Fibroblast of lung (primary cell): ENCODE data around the gene PCDHGC4. TPM values are rescaled to one million over a fixed set of nuclear protein-coding genes. Genes with fewer than 3 reads are reported as not detected.

ENCODE experiments used
- DNase-seq, 2 donors: peaks; one replicate each; pipeline versions ENCODE4 v3.0.0 to v3.0.0-alpha.2; 2010; ENCODE audit warnings: low read depth in 2 of 2
- H2AFZ ChIP-seq: 2 replicates; pipeline ENCODE4 v1.5.1; 2012; ENCODE audit warnings: low read length, control low read depth, inconsistent platforms
- H3K27ac ChIP-seq: 2 replicates; pipeline ENCODE4 v1.5.1; 2011; ENCODE audit warnings: low read length, control low read depth; ENCODE audit not compliant: insufficient read depth
- H3K27me3 ChIP-seq: 2 replicates; pipeline ENCODE4 v1.5.1; 2011; ENCODE audit warnings: mild to moderate bottlenecking, low read length; ENCODE audit not compliant: control insufficient read depth, insufficient read depth
- H3K36me3 ChIP-seq: 2 replicates; pipeline ENCODE4 v1.5.1; 2011; ENCODE audit warnings: low read length; ENCODE audit not compliant: control insufficient read depth, insufficient read depth
- H3K4me1 ChIP-seq: 2 replicates; pipeline ENCODE4 v1.5.1; 2011; ENCODE audit warnings: low read length; ENCODE audit not compliant: control insufficient read depth, insufficient read depth; ENCODE audit errors: extremely low read depth
- H3K4me2 ChIP-seq: 2 replicates; pipeline ENCODE4 v1.5.1; 2011; ENCODE audit warnings: low read length, control low read depth; ENCODE audit not compliant: insufficient read depth; ENCODE audit errors: extremely low read depth
- H3K4me3 ChIP-seq, 4 experiments: fragments of 200-600 bp in 1 of 4; sonication (generic) in 1 of 4; replicated peaks in 1 of 4; 2 replicates each; pipeline ENCODE4 v1.5.1; 2011 to 2016; ENCODE audit warnings: low read length in 4 of 4, low read depth in 3 of 4, mild to moderate bottlenecking in 3 of 4, control low read depth in 2 of 4, inconsistent platforms in 1 of 4, mixed read lengths in 1 of 4; ENCODE audit not compliant: insufficient read depth in 1 of 4; ENCODE audit errors: control extremely low read depth in 1 of 4
- H3K79me2 ChIP-seq: 2 replicates; pipeline ENCODE4 v1.5.1; 2012; ENCODE audit warnings: mild to moderate bottlenecking, low read length, inconsistent platforms; ENCODE audit not compliant: control insufficient read depth, insufficient read depth
- H3K9ac ChIP-seq: 2 replicates; pipeline ENCODE4 v1.5.1; 2011; ENCODE audit warnings: mild to moderate bottlenecking, low read length, control low read depth; ENCODE audit not compliant: insufficient read depth
- H3K9me3 ChIP-seq: 2 replicates; pipeline ENCODE4 v1.5.1; 2012; ENCODE audit warnings: low read depth, low read length; ENCODE audit not compliant: control insufficient read depth, insufficient read depth
- H4K20me1 ChIP-seq: 2 replicates; pipeline ENCODE4 v1.5.1; 2011; ENCODE audit warnings: low read length; ENCODE audit not compliant: control insufficient read depth, insufficient read depth; ENCODE audit errors: extremely low read depth
- EZH2 ChIP-seq: IDR thresholded peaks from 2 replicates; pipeline ENCODE4 v1.5.1; 2012; ENCODE audit warnings: low read length, control low read depth, mild to moderate bottlenecking; ENCODE audit errors: missing control alignments
- polyA plus RNA-seq, 2 donors: library from polyadenylated mRNA; depleted of rRNA in 1 of 2; stranded (reverse) in 1 of 2; unstranded in 1 of 2; fragments of >200 nt; gene quantifications; 2 replicates each; pipeline ENCODE4 v1.2.1, GENCODE V29; 2011 to 2012; ENCODE audit warnings: missing spikeins in 1 of 2
- total RNA-seq: library from RNA; depleted of rRNA; stranded (reverse); fragments of >200 nt; gene quantifications from 2 replicates; pipeline ENCODE4 v1.2.1, GENCODE V29; 2014
- TF ChIP-seq, protein P1 (sequence below), 2 donors: IDR thresholded peaks in 1 of 2; conservative IDR thresholded peaks in 1 of 2; 1 replicate in 1 of 2; 2 replicates in 1 of 2; pipeline ENCODE4 v1.5.1; 2011 to 2012; ENCODE audit warnings: low read length in 2 of 2, control low read depth in 1 of 2, inconsistent platforms in 1 of 2, low read depth in 1 of 2, mild to moderate bottlenecking in 1 of 2

Gene PCDHGC4
- total and polyA plus RNA-seq, 2 donors (not counting 1 experiment from before 2014, with no cell fraction given) = 0.48 to 3.0 TPM

DNA sequence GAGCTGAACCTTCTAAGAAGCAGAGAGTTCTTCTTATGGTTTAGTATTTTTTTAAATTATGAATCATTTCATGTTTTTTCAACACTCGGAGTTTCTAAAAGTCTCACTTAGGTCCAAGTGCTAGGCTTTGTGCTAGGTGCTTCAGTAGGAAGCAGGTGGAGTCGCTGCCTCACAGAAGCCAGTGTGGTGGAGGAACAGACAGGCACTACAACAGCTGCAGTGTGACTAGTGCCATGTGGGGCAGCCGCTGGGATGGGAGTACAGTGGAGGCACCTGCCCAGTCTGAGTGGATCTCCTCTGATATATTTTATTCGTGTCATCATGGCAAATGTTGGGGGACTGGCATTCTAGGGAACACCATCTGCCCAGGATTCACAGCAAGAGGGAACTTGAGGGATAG is 19.4 kb downstream of the PCDHGC4 start:
- Histone ChIP-seq H2AFZ (no peak overlapping the region), H3K79me2 (no peaks in the 10 kb centered on the region), H3K9me3 (no peaks in the 10 kb centered on the region), H3K36me3 (peaks cover 7% of the 10 kb centered on the region), H3K4me2 (no peak overlapping the region), H3K27me3 (no peaks in the 10 kb centered on the region), H3K27ac (no peak overlapping the region), H3K9ac (no peak overlapping the region), H4K20me1 (no peaks in the 10 kb centered on the region), H3K4me3 (no peak overlapping the region), H3K4me1 (peaks cover 19% of the 10 kb centered on the region)
- TF ChIP-seq, protein P1, sequence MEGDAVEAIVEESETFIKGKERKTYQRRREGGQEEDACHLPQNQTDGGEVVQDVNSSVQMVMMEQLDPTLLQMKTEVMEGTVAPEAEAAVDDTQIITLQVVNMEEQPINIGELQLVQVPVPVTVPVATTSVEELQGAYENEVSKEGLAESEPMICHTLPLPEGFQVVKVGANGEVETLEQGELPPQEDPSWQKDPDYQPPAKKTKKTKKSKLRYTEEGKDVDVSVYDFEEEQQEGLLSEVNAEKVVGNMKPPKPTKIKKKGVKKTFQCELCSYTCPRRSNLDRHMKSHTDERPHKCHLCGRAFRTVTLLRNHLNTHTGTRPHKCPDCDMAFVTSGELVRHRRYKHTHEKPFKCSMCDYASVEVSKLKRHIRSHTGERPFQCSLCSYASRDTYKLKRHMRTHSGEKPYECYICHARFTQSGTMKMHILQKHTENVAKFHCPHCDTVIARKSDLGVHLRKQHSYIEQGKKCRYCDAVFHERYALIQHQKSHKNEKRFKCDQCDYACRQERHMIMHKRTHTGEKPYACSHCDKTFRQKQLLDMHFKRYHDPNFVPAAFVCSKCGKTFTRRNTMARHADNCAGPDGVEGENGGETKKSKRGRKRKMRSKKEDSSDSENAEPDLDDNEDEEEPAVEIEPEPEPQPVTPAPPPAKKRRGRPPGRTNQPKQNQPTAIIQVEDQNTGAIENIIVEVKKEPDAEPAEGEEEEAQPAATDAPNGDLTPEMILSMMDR (conservative IDR thresholded peaks at IDR 0.05 in 1 of 2, IDR thresholded peaks at IDR 0.05 in 1 of 2; ENCODE audit: low read depth in 1 of 2, low read length in 2 of 2) = no peak
- no peak for TF ChIP-seq EZH2
- DNase-seq = no peak

DNA sequence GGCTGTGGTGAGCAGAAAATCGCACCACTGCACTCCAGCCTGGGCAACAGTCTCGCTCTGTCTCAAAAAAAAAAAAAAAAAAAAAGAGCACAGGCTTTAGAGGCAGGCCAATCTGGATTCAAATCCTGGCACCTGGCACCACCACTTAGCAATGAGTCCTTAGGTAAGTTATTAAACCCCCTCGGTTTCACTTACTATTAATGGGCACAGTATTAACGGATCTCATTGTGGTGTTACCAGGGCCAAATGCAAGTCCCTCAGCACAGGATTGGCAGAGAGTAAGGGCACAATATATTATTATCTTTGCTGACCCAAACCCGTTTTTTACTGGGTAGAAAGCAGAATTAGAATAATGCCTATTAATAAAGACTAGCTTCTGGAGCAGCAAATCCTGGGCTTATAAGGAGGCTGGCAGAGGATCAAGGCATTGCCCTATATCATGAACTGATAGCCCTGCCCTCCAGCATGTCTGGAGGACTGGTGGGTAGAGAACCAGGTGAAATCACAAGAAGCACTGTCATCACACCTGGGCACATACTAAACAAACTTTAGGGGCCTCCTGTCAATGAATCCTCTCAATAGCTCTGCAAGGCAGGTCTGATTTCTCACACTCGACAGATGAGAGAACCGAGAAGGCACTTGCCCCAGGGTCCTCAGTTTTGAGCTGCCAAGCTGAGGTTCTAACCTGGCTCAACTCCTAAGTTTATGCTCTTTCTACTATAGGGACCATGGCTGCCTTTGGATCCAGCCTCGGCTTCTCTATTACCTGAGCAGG is 21.7 kb downstream of the PCDHGC4 start:
- H3K4me1 ChIP-seq = peaks cover 27% of the 10 kb centered on the region
- H3K9me3 ChIP-seq = no peaks in the 10 kb centered on the region
- H3K36me3 ChIP-seq = peaks cover 14% of the 10 kb centered on the region
- no peak overlapping the region for H3K4me3 ChIP-seq
- TF ChIP-seq EZH2 = no peak
- TF ChIP-seq, protein P1 (conservative IDR thresholded peaks at IDR 0.05 in 1 of 2, IDR thresholded peaks at IDR 0.05 in 1 of 2; ENCODE audit: low read depth in 1 of 2, low read length in 2 of 2) = no peak
- H4K20me1 ChIP-seq = no peaks in the 10 kb centered on the region
- H3K27ac ChIP-seq = peak overlapping the region; percentile 12
- H3K9ac ChIP-seq = no peak overlapping the region
- H3K79me2 ChIP-seq = peaks cover 1% of the 10 kb centered on the region
- H3K4me2 ChIP-seq = no peak overlapping the region
- no peak overlapping the region for H2AFZ ChIP-seq
- DNase-seq = no peak
- no peaks in the 10 kb centered on the region for H3K27me3 ChIP-seq

GRCh38 chr5:141507387-141508091 is 22.7 kb downstream of the PCDHGC4 start:
- Histone ChIP-seq H3K9me3 (no peaks in the 10 kb centered on the region), H3K4me1 (peaks cover 33% of the 10 kb centered on the region), H3K79me2 (peaks cover 1% of the 10 kb centered on the region), H3K27me3 (no peaks in the 10 kb centered on the region), H3K27ac (peak overlapping the region; percentile 80), H3K9ac (no peak overlapping the region), H4K20me1 (no peaks in the 10 kb centered on the region), H3K36me3 (peaks cover 21% of the 10 kb centered on the region), H3K4me2 (peak overlapping the region; percentile 83), H2AFZ (no peak overlapping the region), H3K4me3 (peak overlapping the region in 1 of 4 experiments; percentile 52)
- DNase-seq = peak; percentile 89 to 96
- TF ChIP-seq, protein P1 (conservative IDR thresholded peaks at IDR 0.05 in 1 of 2, IDR thresholded peaks at IDR 0.05 in 1 of 2; ENCODE audit: low read depth in 1 of 2, low read length in 2 of 2) = no peak
- TF ChIP-seq EZH2 = no peak
